Mucosa of descending colon (tissue), 3 donors: ENCODE measurements around the gene SOS2. TPM values are rescaled to one million over a fixed set of nuclear protein-coding genes. Genes with fewer than 3 reads are reported as not detected.

Source experiments
- ATAC-seq: fragments of 200-7000 bp; cut with Tn5 transposase; one replicate; pipeline ENCODE4 v1.9.1; 2020; ENCODE audit warnings: mild to moderate bottlenecking, moderate library complexity
- DNase-seq, 3 donors: peaks; one replicate each; pipeline ENCODE4 v3.0.0-alpha.2; 2020
- H3K36me3 ChIP-seq: fragments of 200-600 bp; one replicate; pipeline ENCODE4 v1.8.0; 2021; ENCODE audit warnings: low read depth, mild to moderate bottlenecking
- H3K4me1 ChIP-seq: fragments of 200-600 bp; one replicate; pipeline ENCODE4 v1.8.0; 2021; ENCODE audit warnings: low read depth, mild to moderate bottlenecking
- H3K4me3 ChIP-seq: fragments of 200-600 bp; one replicate; pipeline ENCODE4 v1.8.0; 2021; ENCODE audit warnings: mild to moderate bottlenecking
- H3K9me3 ChIP-seq: fragments of 200-600 bp; one replicate; pipeline ENCODE4 v1.8.0; 2021; ENCODE audit warnings: mild to moderate bottlenecking
- intact Hi-C, 2 donors: fragments of 100-400 bp; cut with DNase I in 1 of 2; cut with micrococcal nuclease in 1 of 2; formaldehyde crosslinking; loops; one replicate each; pipeline versions ENCODE4 v1.11.0 to v1.11.1; 2022; cut with DNase I, micrococcal nuclease
- total RNA-seq, 3 donors: library from RNA; stranded (reverse); fragmentation: NEBNext Ultra II Directional in 2 of 3; extraction: Animal tissue kit (Norgen Biotek cat#: 25700) in 2 of 3; gene quantifications; one replicate each; pipeline versions ENCODE4 v1.2.1 to v1.2.4, GENCODE V29; 2021 to 2023
- TF ChIP-seq, protein P1 (sequence below): fragments of 200-600 bp; IDR thresholded peaks from one replicate; pipeline ENCODE4 v1.8.0; 2022; ENCODE audit warnings: antibody characterized with exemption, mild to moderate bottlenecking
- donor health status: DM: no; HTN: no; CAD: no; lungs with moderate emphysema.
- donor health status: DM: no; HTN: no; CAD: no.
- donor health status: DM: no; HTN: yes; CAD: no.

SOS2 gene
- total RNA-seq, 3 donors from 2014 or later = 38.0 to 60.2 (median 44.4) TPM

DNA sequence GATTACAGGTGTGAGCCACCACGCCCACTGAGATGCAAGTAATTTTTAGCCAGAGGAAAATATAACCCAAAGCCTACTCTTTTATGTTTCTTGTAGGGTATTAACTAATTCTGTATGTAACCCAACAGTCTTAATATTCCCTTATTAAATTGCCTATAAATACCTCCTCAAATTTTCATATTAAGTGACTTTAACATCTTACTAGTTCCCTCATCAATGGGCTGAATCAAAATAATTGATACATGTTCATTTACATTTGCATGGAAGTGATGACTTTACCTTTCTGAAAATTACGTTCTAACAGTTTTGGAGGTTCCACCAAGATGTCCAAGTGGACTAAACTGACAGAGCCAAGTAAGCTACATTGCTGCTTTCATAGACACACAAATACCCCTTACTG, 3.1 kb downstream of the SOS2 start:
- DNase-seq (no peak), ATAC-seq (no peak)
- no peaks in the 10 kb centered on the region for H3K9me3 ChIP-seq
- intact Hi-C loops = no loop called here
- TF ChIP-seq, protein P1, sequence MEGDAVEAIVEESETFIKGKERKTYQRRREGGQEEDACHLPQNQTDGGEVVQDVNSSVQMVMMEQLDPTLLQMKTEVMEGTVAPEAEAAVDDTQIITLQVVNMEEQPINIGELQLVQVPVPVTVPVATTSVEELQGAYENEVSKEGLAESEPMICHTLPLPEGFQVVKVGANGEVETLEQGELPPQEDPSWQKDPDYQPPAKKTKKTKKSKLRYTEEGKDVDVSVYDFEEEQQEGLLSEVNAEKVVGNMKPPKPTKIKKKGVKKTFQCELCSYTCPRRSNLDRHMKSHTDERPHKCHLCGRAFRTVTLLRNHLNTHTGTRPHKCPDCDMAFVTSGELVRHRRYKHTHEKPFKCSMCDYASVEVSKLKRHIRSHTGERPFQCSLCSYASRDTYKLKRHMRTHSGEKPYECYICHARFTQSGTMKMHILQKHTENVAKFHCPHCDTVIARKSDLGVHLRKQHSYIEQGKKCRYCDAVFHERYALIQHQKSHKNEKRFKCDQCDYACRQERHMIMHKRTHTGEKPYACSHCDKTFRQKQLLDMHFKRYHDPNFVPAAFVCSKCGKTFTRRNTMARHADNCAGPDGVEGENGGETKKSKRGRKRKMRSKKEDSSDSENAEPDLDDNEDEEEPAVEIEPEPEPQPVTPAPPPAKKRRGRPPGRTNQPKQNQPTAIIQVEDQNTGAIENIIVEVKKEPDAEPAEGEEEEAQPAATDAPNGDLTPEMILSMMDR = no peak
- H3K36me3 ChIP-seq = no peaks in the 10 kb centered on the region
- no peak overlapping the region for H3K4me3 ChIP-seq
- peaks cover 32% of the 10 kb centered on the region for H3K4me1 ChIP-seq

DNA sequence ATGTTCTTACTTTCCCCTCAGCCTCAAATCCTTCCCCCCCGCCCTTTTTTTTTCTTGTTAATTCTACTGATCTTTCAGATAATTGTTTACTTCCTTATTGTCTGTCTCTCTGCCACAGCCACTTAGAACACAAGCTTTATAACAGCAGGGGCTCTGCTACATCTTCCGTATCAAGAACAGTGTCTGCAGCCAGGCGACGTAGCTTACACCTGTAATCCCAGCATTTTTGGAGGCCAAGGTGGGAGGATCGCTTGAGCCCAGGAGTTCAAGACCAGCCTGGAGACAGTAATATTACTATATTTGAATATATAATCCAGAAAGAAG, 5.4 kb downstream of the SOS2 start:
- ATAC-seq (peak; percentile 30), DNase-seq (no peak)
- no peaks in the 10 kb centered on the region for H3K36me3 ChIP-seq
- intact Hi-C loops = no loop called here
- peaks cover 32% of the 10 kb centered on the region for H3K4me1 ChIP-seq
- H3K9me3 ChIP-seq = no peaks in the 10 kb centered on the region
- H3K4me3 ChIP-seq = no peak overlapping the region
- TF ChIP-seq, protein P1 = no peak

DNA sequence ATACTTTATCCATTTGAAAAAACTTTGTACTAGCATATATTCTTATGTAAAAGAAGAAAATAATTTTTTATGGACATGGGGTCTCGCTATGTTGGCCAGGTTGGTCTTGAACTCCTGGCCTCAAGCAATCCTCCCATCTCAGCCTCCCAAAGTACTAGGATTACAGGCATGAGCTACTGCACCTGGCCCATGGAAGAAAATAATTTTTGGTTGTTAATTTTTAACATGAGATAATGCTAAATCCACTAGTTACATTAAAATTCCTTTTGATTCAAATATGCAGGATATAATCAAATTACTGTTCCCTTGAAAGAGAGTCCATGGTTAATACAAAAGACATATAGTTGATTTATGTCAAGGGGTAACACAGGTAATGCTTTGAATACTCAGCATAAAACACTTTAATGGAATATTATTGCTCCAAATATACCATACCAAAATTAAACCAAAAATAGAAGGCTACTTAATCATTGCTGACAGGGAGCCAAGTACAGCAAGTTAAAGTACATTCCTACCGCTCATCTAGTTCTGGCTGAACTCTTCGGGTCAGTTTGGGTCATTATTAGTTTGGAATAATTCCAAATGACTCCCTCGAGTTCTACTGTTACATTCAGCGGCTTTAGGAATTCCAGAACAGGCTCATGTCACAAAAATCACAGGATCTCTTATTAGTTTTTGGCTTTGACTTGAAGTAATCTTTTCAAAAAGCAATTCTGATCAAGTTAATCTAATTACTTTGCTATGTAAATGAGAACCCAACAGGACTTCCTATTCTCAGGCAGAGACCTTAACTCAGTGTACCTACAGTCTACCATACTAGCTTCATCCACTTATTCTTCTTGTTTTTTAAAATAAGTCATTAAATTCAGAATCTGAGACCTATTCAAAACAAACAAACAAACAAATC, 6.1 kb downstream of the SOS2 start:
- H3K4me1 ChIP-seq = peaks cover 32% of the 10 kb centered on the region
- H3K4me3 ChIP-seq = no peak overlapping the region
- intact Hi-C loops = no loop called here
- ATAC-seq (no peak), DNase-seq (no peak)
- no peaks in the 10 kb centered on the region for H3K36me3 ChIP-seq
- TF ChIP-seq, protein P1 = no peak
- no peaks in the 10 kb centered on the region for H3K9me3 ChIP-seq

GRCh38 chr14:50222055-50222613, 9.2 kb downstream of the SOS2 start:
- Histone ChIP-seq H3K4me1 (peaks cover 17% of the 10 kb centered on the region), H3K36me3 (no peaks in the 10 kb centered on the region), H3K4me3 (no peak overlapping the region), H3K9me3 (no peaks in the 10 kb centered on the region)
- DNase-seq (no peak), ATAC-seq (no peak)
- TF ChIP-seq, protein P1 = no peak
- intact Hi-C loops = no loop called here

- intact Hi-C loops = no loop called here
- no peaks in the 10 kb centered on the region for H3K9me3 ChIP-seq
- peaks cover 3% of the 10 kb centered on the region for H3K4me1 ChIP-seq
- TF ChIP-seq, protein P1 = no peak
- ATAC-seq (no peak), DNase-seq (no peak)
- no peak overlapping the region for H3K4me3 ChIP-seq
- no peaks in the 10 kb centered on the region for H3K36me3 ChIP-seq
Observed at GRCh38 chr14:50218501-50218900, 12.9 kb downstream of the SOS2 start.
